GM12878 (cell line): Measurements from ENCODE around the gene FAAP100.

Experiments used
- CREM ChIP-seq: IDR thresholded peaks from 2 replicates; pipeline ENCODE4 v1.6.1; 2014; ENCODE audit warnings: antibody characterized with exemption, low read depth
- CTCF ChIP-seq, 3 experiments: IDR thresholded peaks in 2 of 3; conservative IDR thresholded peaks in 1 of 3; 2 replicates each; pipeline ENCODE4 v1.5.1; 2011; ENCODE audit warnings: low read depth in 3 of 3, low read length in 3 of 3, mild to moderate bottlenecking in 3 of 3, control low read depth in 2 of 3, moderate library complexity in 2 of 3, inconsistent platforms in 1 of 3, mixed read lengths in 1 of 3; ENCODE audit not compliant: control insufficient read depth in 2 of 3, insufficient read depth in 1 of 3; ENCODE audit errors: extremely low read depth in 1 of 3
- EP300 ChIP-seq, 2 experiments: fragments of 150-350 bp in 1 of 2; IDR thresholded peaks; 2 replicates each; pipeline ENCODE4 v1.6.1; 2011 to 2012; ENCODE audit warnings: low read depth in 2 of 2, low read length in 2 of 2, borderline replicate concordance in 1 of 2, improper control_type of control experiment in 1 of 2, inconsistent platforms in 1 of 2; ENCODE audit not compliant: control insufficient read depth in 1 of 2
- ETV6 ChIP-seq, 2 experiments: fragments of 450-650 bp in 1 of 2; IDR thresholded peaks in 1 of 2; conservative IDR thresholded peaks in 1 of 2; 2 replicates each; pipeline ENCODE4 v1.6.1; 2014; ENCODE audit warnings: antibody characterized with exemption in 1 of 2, borderline replicate concordance in 1 of 2, low read depth in 1 of 2, mild to moderate bottlenecking in 1 of 2, moderate library complexity in 1 of 2
- EZH2 ChIP-seq: IDR thresholded peaks from 2 replicates; pipeline ENCODE4 v1.6.1; 2012; ENCODE audit warnings: low read depth, mild to moderate bottlenecking, control low read depth, inconsistent platforms, low read length, borderline replicate concordance; ENCODE audit not compliant: control insufficient read depth
- POLR2AphosphoS5 ChIP-seq: IDR thresholded peaks from 2 replicates; pipeline ENCODE4 v1.6.1; 2011; ENCODE audit warnings: mild to moderate bottlenecking, low read length, inconsistent platforms
- RAD21 ChIP-seq: IDR thresholded peaks from 2 replicates; pipeline ENCODE4 v1.6.1; 2011; ENCODE audit warnings: mild to moderate bottlenecking, low read depth, low read length, moderate library complexity; ENCODE audit not compliant: insufficient read depth
- SUPT20H ChIP-seq: IDR thresholded peaks from 2 replicates; pipeline ENCODE4 v1.6.1; 2011; ENCODE audit warnings: low read depth, mild to moderate bottlenecking, low read length, moderate library complexity, borderline replicate concordance; ENCODE audit not compliant: control insufficient read depth
- TARDBP ChIP-seq: IDR thresholded peaks from 2 replicates; pipeline ENCODE4 v1.6.1; 2016; ENCODE audit warnings: borderline replicate concordance
- USF1 ChIP-seq: IDR thresholded peaks from 2 replicates; pipeline ENCODE4 v1.6.1; 2011; ENCODE audit warnings: borderline replicate concordance, low read depth, mild to moderate bottlenecking, moderate library complexity, mixed read lengths, low read length; ENCODE audit not compliant: insufficient read depth; ENCODE audit errors: extremely low read length
- TF ChIP-seq, protein P1 (sequence below): fragments of 150-350 bp; IDR thresholded peaks from 2 replicates; pipeline ENCODE4 v1.6.1; 2016; ENCODE audit warnings: low read depth, low read length

DNA sequence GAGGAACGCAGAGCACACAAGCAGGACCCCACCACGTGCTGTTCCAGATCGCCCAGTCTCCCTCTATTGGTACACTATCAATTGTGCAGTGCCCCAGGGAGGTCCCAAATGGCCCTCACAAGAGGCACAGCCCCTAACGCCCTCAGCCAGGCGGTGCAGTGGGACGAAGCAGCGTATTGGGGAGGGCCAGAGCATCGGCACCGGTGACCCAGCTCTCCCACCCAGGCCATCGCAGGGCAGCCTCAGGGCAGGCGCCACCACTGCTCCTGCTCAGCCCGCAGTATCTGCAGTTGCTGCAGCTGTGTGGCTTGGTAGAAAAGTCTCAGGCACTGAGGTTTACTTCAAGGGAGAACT lies 5.9 kb upstream of the FAAP100 start:
- TF ChIP-seq USF1 (no peak), RAD21 (no peak), POLR2AphosphoS5 (no peak), SUPT20H (no peak), EZH2 (no peak), ETV6 (conservative IDR thresholded peaks at IDR 0.05 in 1 of 2, IDR thresholded peaks at IDR 0.05 in 1 of 2; ENCODE audit: borderline replicate concordance in 1 of 2, low read depth in 1 of 2) (no peak), EP300 (IDR thresholded peaks at IDR 0.05; ENCODE audit: borderline replicate concordance in 1 of 2, control insufficient read depth in 1 of 2, low read depth in 2 of 2, low read length in 2 of 2) (no peak), TARDBP (no peak), CREM (no peak), CTCF (IDR thresholded peaks at IDR 0.05 in 2 of 3, conservative IDR thresholded peaks at IDR 0.05 in 1 of 3; ENCODE audit: control insufficient read depth in 2 of 3, extremely low read depth in 1 of 3, insufficient read depth in 1 of 3, low read depth in 3 of 3, low read length in 3 of 3) (no peak)
- TF ChIP-seq, protein P1, sequence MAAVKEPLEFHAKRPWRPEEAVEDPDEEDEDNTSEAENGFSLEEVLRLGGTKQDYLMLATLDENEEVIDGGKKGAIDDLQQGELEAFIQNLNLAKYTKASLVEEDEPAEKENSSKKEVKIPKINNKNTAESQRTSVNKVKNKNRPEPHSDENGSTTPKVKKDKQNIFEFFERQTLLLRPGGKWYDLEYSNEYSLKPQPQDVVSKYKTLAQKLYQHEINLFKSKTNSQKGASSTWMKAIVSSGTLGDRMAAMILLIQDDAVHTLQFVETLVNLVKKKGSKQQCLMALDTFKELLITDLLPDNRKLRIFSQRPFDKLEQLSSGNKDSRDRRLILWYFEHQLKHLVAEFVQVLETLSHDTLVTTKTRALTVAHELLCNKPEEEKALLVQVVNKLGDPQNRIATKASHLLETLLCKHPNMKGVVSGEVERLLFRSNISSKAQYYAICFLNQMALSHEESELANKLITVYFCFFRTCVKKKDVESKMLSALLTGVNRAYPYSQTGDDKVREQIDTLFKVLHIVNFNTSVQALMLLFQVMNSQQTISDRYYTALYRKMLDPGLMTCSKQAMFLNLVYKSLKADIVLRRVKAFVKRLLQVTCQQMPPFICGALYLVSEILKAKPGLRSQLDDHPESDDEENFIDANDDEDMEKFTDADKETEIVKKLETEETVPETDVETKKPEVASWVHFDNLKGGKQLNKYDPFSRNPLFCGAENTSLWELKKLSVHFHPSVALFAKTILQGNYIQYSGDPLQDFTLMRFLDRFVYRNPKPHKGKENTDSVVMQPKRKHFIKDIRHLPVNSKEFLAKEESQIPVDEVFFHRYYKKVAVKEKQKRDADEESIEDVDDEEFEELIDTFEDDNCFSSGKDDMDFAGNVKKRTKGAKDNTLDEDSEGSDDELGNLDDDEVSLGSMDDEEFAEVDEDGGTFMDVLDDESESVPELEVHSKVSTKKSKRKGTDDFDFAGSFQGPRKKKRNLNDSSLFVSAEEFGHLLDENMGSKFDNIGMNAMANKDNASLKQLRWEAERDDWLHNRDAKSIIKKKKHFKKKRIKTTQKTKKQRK = no peak
